ENCODE data around the gene PIGL.

Gene PIGL

GRCh38 chr17:16273499-16273898 is 56.5 kb downstream of the PIGL start:
- no peak for DNase-seq (ENCODE audit: low spot score in 2 of 2)
- peak overlapping the region; percentile 73 for H3K27ac Mint-ChIP-seq
- peaks cover 8% of the 10 kb centered on the region for H3K4me1 Mint-ChIP-seq
- no peak overlapping the region for H3K4me3 Mint-ChIP-seq
- H3K27me3 Mint-ChIP-seq = no peaks in the 10 kb centered on the region
- no peaks in the 10 kb centered on the region for H3K9me3 Mint-ChIP-seq
- peaks cover 15% of the 10 kb centered on the region for H3K36me3 Mint-ChIP-seq
- ATAC-seq (ENCODE audit: low read depth) = no peak

- Mint-ChIP-seq H3K27ac (peak overlapping the region; percentile 49), H3K4me3 (no peak overlapping the region), H3K27me3 (no peaks in the 10 kb centered on the region), H3K9me3 (no peaks in the 10 kb centered on the region), H3K36me3 (peaks cover 19% of the 10 kb centered on the region), H3K4me1 (peaks cover 8% of the 10 kb centered on the region)
- peak; percentile 41 for ATAC-seq (ENCODE audit: low read depth)
- DNase-seq (ENCODE audit: low spot score in 2 of 2) = no peak
Measured at GRCh38 chr17:16273929-16274339, 56.9 kb downstream of the PIGL start.

GRCh38 chr17:16275024-16275423 is 58.0 kb downstream of the PIGL start:
- Mint-ChIP-seq H3K27me3 (no peaks in the 10 kb centered on the region), H3K9me3 (no peaks in the 10 kb centered on the region), H3K4me3 (no peak overlapping the region), H3K4me1 (peaks cover 9% of the 10 kb centered on the region), H3K36me3 (peaks cover 23% of the 10 kb centered on the region), H3K27ac (no peak overlapping the region)
- no peak for ATAC-seq (ENCODE audit: low read depth)
- DNase-seq (ENCODE audit: low spot score in 2 of 2) = no peak

- DNase-seq (ENCODE audit: low spot score in 2 of 2) = no peak
- Mint-ChIP-seq H3K4me3 (no peak overlapping the region), H3K4me1 (peaks cover 11% of the 10 kb centered on the region), H3K27ac (no peak overlapping the region), H3K27me3 (no peaks in the 10 kb centered on the region), H3K36me3 (peaks cover 27% of the 10 kb centered on the region), H3K9me3 (no peaks in the 10 kb centered on the region)
- no peak for ATAC-seq (ENCODE audit: low read depth)
Measured at GRCh38 chr17:16277163-16277562, 60.2 kb downstream of the PIGL start.

- H3K27me3 Mint-ChIP-seq = no peaks in the 10 kb centered on the region
- peaks cover 18% of the 10 kb centered on the region for H3K36me3 Mint-ChIP-seq
- H3K4me3 Mint-ChIP-seq = no peak overlapping the region
- no peak overlapping the region for H3K27ac Mint-ChIP-seq
- no peaks in the 10 kb centered on the region for H3K9me3 Mint-ChIP-seq
- no peak for DNase-seq (ENCODE audit: low spot score in 2 of 2)
- ATAC-seq (ENCODE audit: low read depth) = no peak
- peaks cover 15% of the 10 kb centered on the region for H3K4me1 Mint-ChIP-seq
Measured at GRCh38 chr17:16281351-16281750, 64.3 kb downstream of the PIGL start.

GRCh38 chr17:16282522-16282921 is 65.5 kb downstream of the PIGL start:
- Mint-ChIP-seq H3K27ac (no peak overlapping the region), H3K9me3 (no peaks in the 10 kb centered on the region), H3K4me3 (no peak overlapping the region), H3K4me1 (peaks cover 24% of the 10 kb centered on the region), H3K36me3 (peaks cover 18% of the 10 kb centered on the region), H3K27me3 (no peaks in the 10 kb centered on the region)
- DNase-seq (ENCODE audit: low spot score in 2 of 2) = no peak
- no peak for ATAC-seq (ENCODE audit: low read depth)

GRCh38 chr17:16283705-16284104 is 66.7 kb downstream of the PIGL start:
- Mint-ChIP-seq H3K27ac (no peak overlapping the region), H3K4me3 (no peak overlapping the region), H3K4me1 (peaks cover 34% of the 10 kb centered on the region), H3K36me3 (peaks cover 14% of the 10 kb centered on the region), H3K27me3 (no peaks in the 10 kb centered on the region), H3K9me3 (no peaks in the 10 kb centered on the region)
- ATAC-seq (ENCODE audit: low read depth) = no peak
- DNase-seq (ENCODE audit: low spot score in 2 of 2) = no peak

- H3K27me3 Mint-ChIP-seq = no peaks in the 10 kb centered on the region
- H3K9me3 Mint-ChIP-seq = no peaks in the 10 kb centered on the region
- H3K27ac Mint-ChIP-seq = peak overlapping the region; percentile 96
- H3K4me3 Mint-ChIP-seq = peak overlapping the region; percentile 77
- H3K36me3 Mint-ChIP-seq = peaks cover 6% of the 10 kb centered on the region
- DNase-seq (ENCODE audit: low spot score in 2 of 2) (no peak), ATAC-seq (ENCODE audit: low read depth) (no peak)
- H3K4me1 Mint-ChIP-seq = peaks cover 40% of the 10 kb centered on the region
Measured at GRCh38 chr17:16285646-16286008, 68.6 kb downstream of the PIGL start.

GRCh38 chr17:16286009-16286946 is 69.3 kb downstream of the PIGL start:
- peak; percentile 64 for ATAC-seq (ENCODE audit: low read depth)
- no peaks in the 10 kb centered on the region for H3K27me3 Mint-ChIP-seq
- H3K4me1 Mint-ChIP-seq = peaks cover 41% of the 10 kb centered on the region
- H3K9me3 Mint-ChIP-seq = no peaks in the 10 kb centered on the region
- DNase-seq (ENCODE audit: low spot score in 2 of 2) = peak; percentile 42 to 46
- H3K36me3 Mint-ChIP-seq = peaks cover 6% of the 10 kb centered on the region
- H3K4me3 Mint-ChIP-seq = peak overlapping the region; percentile 85
- H3K27ac Mint-ChIP-seq = peak overlapping the region; percentile 96

GRCh38 chr17:16286947-16287562 is 70.0 kb downstream of the PIGL start:
- H3K27ac Mint-ChIP-seq = peak overlapping the region; percentile 96
- H3K36me3 Mint-ChIP-seq = peaks cover 5% of the 10 kb centered on the region
- ATAC-seq (ENCODE audit: low read depth) (peak; percentile 68), DNase-seq (ENCODE audit: low spot score in 2 of 2) (peak; percentile 46 to 47)
- peaks cover 41% of the 10 kb centered on the region for H3K4me1 Mint-ChIP-seq
- no peaks in the 10 kb centered on the region for H3K27me3 Mint-ChIP-seq
- peak overlapping the region; percentile 85 for H3K4me3 Mint-ChIP-seq
- H3K9me3 Mint-ChIP-seq = no peaks in the 10 kb centered on the region

GRCh38 chr17:16287563-16288027 is 70.6 kb downstream of the PIGL start:
- Mint-ChIP-seq H3K4me3 (peak overlapping the region; percentile 85), H3K27ac (peak overlapping the region; percentile 96), H3K36me3 (peaks cover 4% of the 10 kb centered on the region), H3K9me3 (no peaks in the 10 kb centered on the region), H3K4me1 (peaks cover 41% of the 10 kb centered on the region), H3K27me3 (no peaks in the 10 kb centered on the region)
- no peak for DNase-seq (ENCODE audit: low spot score in 2 of 2)
- ATAC-seq (ENCODE audit: low read depth) = peak; percentile 51

- H3K4me3 Mint-ChIP-seq = peak overlapping the region; percentile 85
- ATAC-seq (ENCODE audit: low read depth) (no peak), DNase-seq (ENCODE audit: low spot score in 2 of 2) (no peak)
- H3K4me1 Mint-ChIP-seq = peaks cover 41% of the 10 kb centered on the region
- H3K36me3 Mint-ChIP-seq = peaks cover 4% of the 10 kb centered on the region
- no peaks in the 10 kb centered on the region for H3K9me3 Mint-ChIP-seq
- peak overlapping the region; percentile 96 for H3K27ac Mint-ChIP-seq
- H3K27me3 Mint-ChIP-seq = no peaks in the 10 kb centered on the region
Measured at GRCh38 chr17:16288860-16289571, 72.0 kb downstream of the PIGL start.

- no peaks in the 10 kb centered on the region for H3K9me3 Mint-ChIP-seq
- ATAC-seq (ENCODE audit: low read depth) = no peak
- no peak overlapping the region for H3K4me3 Mint-ChIP-seq
- H3K4me1 Mint-ChIP-seq = peaks cover 10% of the 10 kb centered on the region
- DNase-seq (ENCODE audit: low spot score in 2 of 2) = no peak
- H3K27ac Mint-ChIP-seq = no peak overlapping the region
- H3K27me3 Mint-ChIP-seq = no peaks in the 10 kb centered on the region
- no peaks in the 10 kb centered on the region for H3K36me3 Mint-ChIP-seq
Measured at GRCh38 chr17:16293931-16294330, 76.9 kb downstream of the PIGL start.

- ATAC-seq (ENCODE audit: low read depth) (no peak), DNase-seq (ENCODE audit: low spot score in 2 of 2) (no peak)
- Mint-ChIP-seq H3K4me1 (peaks cover 4% of the 10 kb centered on the region), H3K36me3 (no peaks in the 10 kb centered on the region), H3K27ac (no peak overlapping the region), H3K27me3 (no peaks in the 10 kb centered on the region), H3K9me3 (no peaks in the 10 kb centered on the region), H3K4me3 (no peak overlapping the region)
Measured at GRCh38 chr17:16294560-16294959, 77.5 kb downstream of the PIGL start.
